K562 (cell line): ENCODE measurements around the gene ARMC7. TPM values are rescaled to one million over a fixed set of nuclear protein-coding genes. Genes with fewer than 3 reads are reported as not detected.

ENCODE experiments used
- CBX3 ChIP-seq, 2 experiments: IDR thresholded peaks; 1 replicate in 1 of 2; 2 replicates in 1 of 2; pipeline ENCODE4 v1.6.1; 2012; ENCODE audit warnings: inconsistent platforms in 2 of 2, low read length in 2 of 2, borderline replicate concordance in 1 of 2, control low read depth in 1 of 2
- CREB1 ChIP-seq, 2 experiments: sonication (generic) in 1 of 2; formaldehyde crosslinking in 1 of 2; IDR thresholded peaks; 2 replicates each; pipeline versions ENCODE4 v1.6.1 to v1.8.0; 2012 to 2022; ENCODE audit warnings: inconsistent platforms in 1 of 2, mild to moderate bottlenecking in 1 of 2, missing genetic modification reagents in 1 of 2, moderate library complexity in 1 of 2
- CXXC5 ChIP-seq: fragments of 250-450 bp; sonication (Bioruptor Pico); IDR thresholded peaks from 2 replicates; pipeline ENCODE4 v1.8.0; 2022; ENCODE audit warnings: inconsistent platforms, mild to moderate bottlenecking, moderate library complexity
- DACH1 ChIP-seq: fragments of 450-650 bp; IDR thresholded peaks from 2 replicates; pipeline ENCODE4 v1.6.1; 2018; ENCODE audit not compliant: partially characterized antibody
- NCOA2 ChIP-seq, 2 experiments: fragments of 450-650 bp; IDR thresholded peaks; 2 replicates each; pipeline ENCODE4 v1.6.1; 2018; ENCODE audit warnings: mild to moderate bottlenecking in 2 of 2, moderate library complexity in 1 of 2; ENCODE audit not compliant: partially characterized antibody in 2 of 2
- POLR2A ChIP-seq: fragments of 450-650 bp; conservative IDR thresholded peaks from 2 replicates; pipeline ENCODE4 v1.6.1; 2016
- POLR2G ChIP-seq: fragments of 200-400 bp; formaldehyde crosslinking; IDR thresholded peaks from 2 replicates; pipeline ENCODE4 v1.6.1; 2017; ENCODE audit warnings: low read depth, mild to moderate bottlenecking, antibody characterized with exemption, low read length, moderate library complexity
- RBM25 ChIP-seq: fragments of 200-400 bp; formaldehyde crosslinking; IDR thresholded peaks from 2 replicates; pipeline ENCODE4 v1.6.1; 2018; ENCODE audit warnings: low read length, low read depth, moderate library complexity; ENCODE audit not compliant: severe bottlenecking
- RFX5 ChIP-seq: IDR thresholded peaks from 2 replicates; pipeline ENCODE4 v1.6.1; 2011; ENCODE audit warnings: low read depth, mild to moderate bottlenecking, improper control_type of control experiment, low read length
- STAG1 ChIP-seq: sonication (generic); formaldehyde crosslinking; IDR thresholded peaks from 2 replicates; pipeline ENCODE4 v1.5.0; 2020; ENCODE audit warnings: missing genetic modification reagents, borderline replicate concordance
- ZFP30 ChIP-seq: fragments of 250-450 bp; sonication (Bioruptor Pico); IDR thresholded peaks from 2 replicates; pipeline ENCODE4 v1.8.0; 2022; ENCODE audit warnings: moderate library complexity, mild to moderate bottlenecking, inconsistent platforms, borderline replicate concordance
- polyA plus RNA-seq, 8 experiments: library from polyadenylated mRNA; depleted of rRNA in 4 of 8; stranded (reverse) in 5 of 8; unstranded in 3 of 8; fragments of >200 nt; fragmentation: Nextera tagmentation in 2 of 8; fragmentation: Illumina TruSeq in 1 of 8; extraction: Ambion mirVana in 2 of 8; extraction: Trizol in 1 of 8; gene quantifications; 2 replicates each; pipeline versions ENCODE4 v1.2.1 to v1.2.3, GENCODE V29; 2011 to 2014; ENCODE audit warnings: inconsistent platforms in 1 of 8, missing spikeins in 1 of 8
- total RNA-seq, 7 experiments: library from RNA; depleted of rRNA in 6 of 7; stranded (reverse); fragments of >200 nt in 6 of 7; fragmentation: Illumina TruSeq in 2 of 7; extraction: Trizol in 2 of 7; gene quantifications; 2 replicates each; pipeline versions ENCODE4 v1.2.1 to v1.2.3, GENCODE V29; 2011 to 2021; ENCODE audit warnings: low replicate concordance in 1 of 7
- TF ChIP-seq, protein P1 (sequence below), 2 experiments: fragments of 450-650 bp; IDR thresholded peaks; 2 replicates each; pipeline ENCODE4 v1.6.1; 2016; ENCODE audit warnings: mild to moderate bottlenecking in 2 of 2, borderline replicate concordance in 1 of 2, low read depth in 1 of 2, moderate library complexity in 1 of 2
- TF ChIP-seq, protein P2 (sequence below): fragments of 450-650 bp; IDR thresholded peaks from 2 replicates; pipeline ENCODE4 v1.6.1; 2018; ENCODE audit not compliant: partially characterized antibody
- TF ChIP-seq, protein P3 (sequence below): sonication (generic); formaldehyde crosslinking; IDR thresholded peaks from 2 replicates; pipeline ENCODE4 v1.5.0; 2020; ENCODE audit warnings: missing genetic modification reagents

The ARMC7 gene
- total and polyA plus RNA-seq, 9 of the 15 experiments (the other 6 are each of a cell fraction or from before 2014, with no cell fraction given), result 1.4 to 15.2 (median 5.9) TPM

DNA sequence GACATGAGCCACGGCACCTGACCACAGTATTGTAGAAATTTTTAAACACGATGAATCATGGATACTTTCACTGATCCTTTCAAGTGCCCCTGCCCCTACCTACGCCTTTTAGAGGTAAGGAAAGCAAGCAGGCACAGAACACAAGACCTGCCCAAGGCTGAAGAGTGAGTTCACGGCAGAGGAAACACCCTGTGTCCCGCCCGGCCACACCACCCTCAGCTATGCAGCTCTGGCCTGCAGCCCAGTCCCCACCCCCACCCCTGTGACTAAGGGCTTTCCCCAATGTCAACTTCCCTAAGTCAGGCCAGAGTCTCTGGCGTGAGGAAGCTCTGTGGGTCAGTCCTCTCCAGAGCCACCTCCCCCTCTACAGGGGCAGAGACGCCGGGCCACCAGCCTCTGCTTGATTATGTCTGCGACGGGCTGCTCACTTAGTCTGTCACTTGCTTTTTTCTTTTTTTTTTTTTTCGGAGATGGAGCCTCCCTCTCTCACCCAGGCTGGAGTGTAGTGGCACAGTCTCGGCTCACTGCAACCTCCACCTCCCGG is 13.6 kb upstream of the ARMC7 start (continued):
- TF ChIP-seq CXXC5 (CRISPR knock-in tag) (peak; percentile 62; the same call in 1 of the 2 replicates), POLR2A (peak; percentile 71), ZFP30 (CRISPR knock-in tag) (no peak), CBX3 (IDR thresholded peaks at IDR 0.05; ENCODE audit: borderline replicate concordance in 1 of 2, low read length in 2 of 2) (peak in 1 of 2 experiments; percentile 50; a peak in 2 of 3 replicates), DACH1 (no peak), RFX5 (no peak), CREB1 (IDR thresholded peaks at IDR 0.05) (no peak; the same call in 1 of the 2 replicates), CREB1 (CRISPR knock-in tag; IDR thresholded peaks at IDR 0.05) (no peak), RBM25 (no peak), STAG1 (CRISPR knock-in tag) (no peak), NCOA2 (IDR thresholded peaks at IDR 0.05; ENCODE audit: partially characterized antibody in 2 of 2) (no peak), POLR2G (peak; percentile 64)
- TF ChIP-seq, protein P1, sequence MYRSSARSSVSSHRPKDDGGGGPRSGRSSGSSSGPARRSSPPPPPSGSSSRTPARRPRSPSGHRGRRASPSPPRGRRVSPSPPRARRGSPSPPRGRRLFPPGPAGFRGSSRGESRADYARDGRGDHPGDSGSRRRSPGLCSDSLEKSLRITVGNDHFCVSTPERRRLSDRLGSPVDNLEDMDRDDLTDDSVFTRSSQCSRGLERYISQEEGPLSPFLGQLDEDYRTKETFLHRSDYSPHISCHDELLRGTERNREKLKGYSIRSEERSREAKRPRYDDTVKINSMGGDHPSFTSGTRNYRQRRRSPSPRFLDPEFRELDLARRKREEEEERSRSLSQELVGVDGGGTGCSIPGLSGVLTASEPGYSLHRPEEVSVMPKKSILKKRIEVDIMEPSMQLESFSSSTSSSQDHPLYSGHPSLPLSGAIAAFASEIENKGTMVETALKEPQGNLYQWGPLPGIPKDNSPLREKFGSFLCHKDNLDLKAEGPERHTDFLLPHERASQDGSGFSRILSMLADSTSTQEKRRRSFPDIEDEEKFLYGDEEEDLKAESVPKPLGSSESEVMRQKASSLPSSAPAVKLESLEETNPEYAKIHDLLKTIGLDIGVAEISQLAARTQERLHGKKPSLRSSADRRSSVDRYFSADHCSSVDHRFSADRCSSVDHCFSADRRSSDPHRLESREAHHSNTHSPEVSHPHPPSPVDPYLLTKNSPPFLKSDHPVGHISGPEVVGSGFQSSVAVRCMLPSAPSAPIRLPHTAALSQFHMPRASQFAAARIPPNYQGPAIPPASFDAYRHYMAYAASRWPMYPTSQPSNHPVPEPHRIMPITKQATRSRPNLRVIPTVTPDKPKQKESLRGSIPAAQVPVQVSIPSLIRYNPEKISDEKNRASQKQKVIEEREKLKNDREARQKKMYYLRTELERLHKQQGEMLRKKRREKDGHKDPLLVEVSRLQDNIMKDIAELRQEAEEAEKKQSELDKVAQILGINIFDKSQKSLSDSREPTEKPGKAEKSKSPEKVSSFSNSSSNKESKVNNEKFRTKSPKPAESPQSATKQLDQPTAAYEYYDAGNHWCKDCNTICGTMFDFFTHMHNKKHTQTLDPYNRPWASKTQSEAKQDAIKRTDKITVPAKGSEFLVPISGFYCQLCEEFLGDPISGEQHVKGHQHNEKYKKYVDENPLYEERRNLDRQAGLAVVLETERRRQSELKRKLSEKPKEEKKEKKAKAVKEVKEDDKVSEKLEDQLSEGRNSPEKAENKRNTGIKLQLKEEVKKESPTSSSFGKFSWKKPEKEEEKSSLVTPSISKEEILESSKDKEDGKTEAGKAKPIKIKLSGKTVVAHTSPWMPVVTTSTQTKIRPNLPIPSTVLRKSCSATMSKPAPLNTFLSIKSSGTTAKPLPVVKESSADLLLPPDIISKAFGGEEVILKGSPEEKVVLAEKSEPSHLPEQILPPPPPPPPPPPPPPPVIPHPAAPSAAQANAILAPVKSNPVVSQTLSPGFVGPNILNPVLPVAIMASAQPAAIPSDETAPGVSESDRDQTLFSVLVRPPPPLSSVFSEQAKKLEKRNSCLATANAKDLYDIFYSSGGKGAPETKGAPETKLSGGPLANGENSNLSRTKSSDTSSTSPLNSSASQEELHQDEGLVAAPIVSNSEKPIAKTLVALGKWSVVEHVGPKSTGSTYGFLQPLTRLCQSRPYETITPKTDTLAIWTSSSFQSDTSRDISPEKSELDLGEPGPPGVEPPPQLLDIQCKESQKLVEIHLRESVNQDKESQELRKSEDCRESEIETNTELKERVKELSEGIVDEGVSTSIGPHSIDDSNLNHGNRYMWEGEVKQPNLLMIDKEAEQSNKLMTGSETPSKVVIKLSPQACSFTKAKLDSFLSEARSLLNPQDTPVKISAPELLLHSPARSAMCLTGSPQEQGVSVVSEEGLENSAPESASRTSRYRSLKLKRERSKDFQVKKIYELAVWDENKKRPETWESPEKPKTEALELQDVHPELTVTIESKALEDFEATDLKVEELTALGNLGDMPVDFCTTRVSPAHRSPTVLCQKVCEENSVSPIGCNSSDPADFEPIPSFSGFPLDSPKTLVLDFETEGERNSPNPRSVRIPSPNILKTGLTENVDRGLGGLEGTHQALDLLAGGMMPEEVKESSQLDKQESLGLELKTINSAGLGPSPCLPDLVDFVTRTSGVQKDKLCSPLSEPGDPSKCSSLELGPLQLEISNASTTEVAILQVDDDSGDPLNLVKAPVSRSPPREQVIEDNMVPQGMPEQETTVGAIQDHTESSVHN (IDR thresholded peaks at IDR 0.05; ENCODE audit: borderline replicate concordance in 1 of 2, low read depth in 1 of 2), result peak in 1 of 2 experiments; percentile 68; a peak in 1 of 4 replicates
- TF ChIP-seq, protein P2, sequence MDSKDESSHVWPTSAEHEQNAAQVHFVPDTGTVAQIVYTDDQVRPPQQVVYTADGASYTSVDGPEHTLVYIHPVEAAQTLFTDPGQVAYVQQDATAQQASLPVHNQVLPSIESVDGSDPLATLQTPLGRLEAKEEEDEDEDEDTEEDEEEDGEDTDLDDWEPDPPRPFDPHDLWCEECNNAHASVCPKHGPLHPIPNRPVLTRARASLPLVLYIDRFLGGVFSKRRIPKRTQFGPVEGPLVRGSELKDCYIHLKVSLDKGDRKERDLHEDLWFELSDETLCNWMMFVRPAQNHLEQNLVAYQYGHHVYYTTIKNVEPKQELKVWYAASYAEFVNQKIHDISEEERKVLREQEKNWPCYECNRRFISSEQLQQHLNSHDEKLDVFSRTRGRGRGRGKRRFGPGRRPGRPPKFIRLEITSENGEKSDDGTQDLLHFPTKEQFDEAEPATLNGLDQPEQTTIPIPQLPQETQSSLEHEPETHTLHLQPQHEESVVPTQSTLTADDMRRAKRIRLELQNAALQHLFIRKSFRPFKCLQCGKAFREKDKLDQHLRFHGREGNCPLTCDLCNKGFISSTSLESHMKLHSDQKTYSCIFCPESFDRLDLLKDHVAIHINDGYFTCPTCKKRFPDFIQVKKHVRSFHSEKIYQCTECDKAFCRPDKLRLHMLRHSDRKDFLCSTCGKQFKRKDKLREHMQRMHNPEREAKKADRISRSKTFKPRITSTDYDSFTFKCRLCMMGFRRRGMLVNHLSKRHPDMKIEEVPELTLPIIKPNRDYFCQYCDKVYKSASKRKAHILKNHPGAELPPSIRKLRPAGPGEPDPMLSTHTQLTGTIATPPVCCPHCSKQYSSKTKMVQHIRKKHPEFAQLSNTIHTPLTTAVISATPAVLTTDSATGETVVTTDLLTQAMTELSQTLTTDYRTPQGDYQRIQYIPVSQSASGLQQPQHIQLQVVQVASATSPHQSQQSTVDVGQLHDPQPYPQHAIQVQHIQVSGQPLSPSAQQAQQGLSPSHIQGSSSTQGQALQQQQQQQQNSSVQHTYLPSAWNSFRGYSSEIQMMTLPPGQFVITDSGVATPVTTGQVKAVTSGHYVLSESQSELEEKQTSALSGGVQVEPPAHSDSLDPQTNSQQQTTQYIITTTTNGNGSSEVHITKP, result peak; percentile 86
- TF ChIP-seq, protein P3, sequence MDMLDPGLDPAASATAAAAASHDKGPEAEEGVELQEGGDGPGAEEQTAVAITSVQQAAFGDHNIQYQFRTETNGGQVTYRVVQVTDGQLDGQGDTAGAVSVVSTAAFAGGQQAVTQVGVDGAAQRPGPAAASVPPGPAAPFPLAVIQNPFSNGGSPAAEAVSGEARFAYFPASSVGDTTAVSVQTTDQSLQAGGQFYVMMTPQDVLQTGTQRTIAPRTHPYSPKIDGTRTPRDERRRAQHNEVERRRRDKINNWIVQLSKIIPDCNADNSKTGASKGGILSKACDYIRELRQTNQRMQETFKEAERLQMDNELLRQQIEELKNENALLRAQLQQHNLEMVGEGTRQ, result no peak
